ENCODE data around the gene SNX1. TPM values are rescaled to one million over a fixed set of nuclear protein-coding genes. Genes with fewer than 3 reads are reported as not detected.

SNX1 gene
- polyA plus RNA-seq, 1 donor from 2014 or later, result 44.7 TPM

DNA sequence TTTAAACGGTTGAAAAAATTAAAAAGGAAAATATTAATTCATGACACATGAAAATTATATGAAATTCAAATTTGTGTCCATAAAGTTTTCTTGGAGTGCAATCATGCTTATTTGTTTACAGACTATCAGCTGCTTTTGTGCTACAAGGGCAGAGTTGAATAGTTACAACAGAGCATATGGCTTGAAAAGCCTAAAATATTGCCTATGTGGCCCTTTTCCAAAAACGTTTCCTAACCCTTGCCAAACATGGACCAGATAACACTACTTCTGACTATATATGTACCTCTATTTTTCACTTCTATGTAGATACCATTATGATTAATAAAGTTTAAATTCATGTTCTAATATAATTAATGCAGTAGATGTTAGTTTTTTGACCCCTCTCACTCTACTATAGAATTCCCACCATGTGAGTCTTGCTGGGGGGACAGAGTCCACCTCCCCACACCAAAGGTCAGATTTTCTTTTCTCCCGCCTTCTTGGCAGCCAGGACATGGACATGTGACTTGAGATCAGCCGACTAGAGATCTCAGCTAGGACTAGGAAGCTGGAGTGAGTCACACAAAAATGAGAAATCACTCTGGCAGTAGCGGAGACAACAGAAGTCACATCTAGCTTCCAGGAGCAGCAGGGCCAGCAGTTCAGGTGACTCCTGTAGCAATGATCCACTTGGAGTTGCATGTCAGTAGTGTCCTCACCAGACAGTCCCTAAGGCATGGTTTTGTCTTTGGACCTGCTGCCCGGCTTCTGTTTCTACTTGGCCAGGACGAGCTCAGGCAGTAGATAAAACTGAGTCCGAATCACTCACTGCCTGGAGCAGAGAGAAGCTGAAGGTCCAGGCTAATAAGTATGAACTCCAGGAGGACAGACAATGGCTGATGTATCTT is 24.6 kb upstream of the SNX1 start:
- Histone ChIP-seq H3K27ac (ENCODE audit: low read length) (no peak overlapping the region), H3K4me2 (ENCODE audit: low read length) (no peak overlapping the region)

DNA sequence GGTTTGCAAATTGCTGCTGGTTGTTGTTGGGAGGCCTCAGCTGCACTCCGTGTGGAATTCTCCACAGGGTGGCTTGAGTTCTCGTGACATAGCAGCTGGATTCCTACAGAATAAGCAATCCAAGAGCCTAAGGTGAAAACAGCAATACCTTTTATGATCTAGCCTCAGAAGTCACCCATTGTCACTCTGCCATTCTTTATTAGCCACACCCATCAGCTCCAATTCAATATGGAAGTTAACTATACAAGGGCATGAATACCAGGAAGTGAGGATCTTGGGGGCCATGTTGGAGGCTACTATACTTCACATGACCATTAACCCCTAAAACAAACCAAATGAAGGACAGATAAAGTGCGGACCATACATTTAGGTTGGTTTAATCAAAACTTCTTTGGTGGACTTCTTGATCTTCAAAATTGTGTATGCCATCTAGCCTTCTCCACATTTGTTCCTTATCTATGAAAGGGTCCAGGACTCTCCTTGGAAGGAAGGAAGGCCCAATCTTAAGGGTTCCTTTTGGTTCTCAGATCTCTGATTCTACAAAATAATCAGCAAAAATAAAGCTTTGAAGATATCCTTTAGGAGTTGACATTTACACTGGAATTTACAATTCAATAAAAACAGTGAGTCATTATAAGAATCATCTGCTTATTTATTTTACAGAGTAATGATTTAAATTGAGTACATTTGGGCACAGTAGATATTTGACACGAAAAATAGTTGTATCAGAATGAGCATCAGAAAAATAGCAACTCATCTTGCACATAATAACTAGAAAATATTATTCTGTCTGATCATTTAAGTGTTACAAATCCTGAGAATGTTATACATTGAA is 23.6 kb upstream of the SNX1 start:
- Histone ChIP-seq H3K4me2 (ENCODE audit: low read length) (no peak overlapping the region), H3K27ac (ENCODE audit: low read length) (no peak overlapping the region), H3K9me2 (ENCODE audit: insufficient read depth, low read length) (no peaks in the 10 kb centered on the region)
- no peak for TF ChIP-seq MXI1 (conservative IDR thresholded peaks at IDR 0.05; ENCODE audit: poor library complexity, severe bottlenecking)
- TF ChIP-seq EZH2 (IDR thresholded peaks at IDR 0.05; ENCODE audit: borderline replicate concordance, insufficient read depth, low read length, poor library complexity, severe bottlenecking), result no peak
- no peak for TF ChIP-seq POLR2AphosphoS5 (IDR thresholded peaks at IDR 0.05)
- TF ChIP-seq RAD21 (conservative IDR thresholded peaks at IDR 0.05), result no peak
- no peak for TF ChIP-seq SMC3 (conservative IDR thresholded peaks at IDR 0.05; ENCODE audit: poor library complexity)
- TF ChIP-seq EP300 (conservative IDR thresholded peaks at IDR 0.05; ENCODE audit: poor library complexity, severe bottlenecking), result no peak
- TF ChIP-seq, protein P1, sequence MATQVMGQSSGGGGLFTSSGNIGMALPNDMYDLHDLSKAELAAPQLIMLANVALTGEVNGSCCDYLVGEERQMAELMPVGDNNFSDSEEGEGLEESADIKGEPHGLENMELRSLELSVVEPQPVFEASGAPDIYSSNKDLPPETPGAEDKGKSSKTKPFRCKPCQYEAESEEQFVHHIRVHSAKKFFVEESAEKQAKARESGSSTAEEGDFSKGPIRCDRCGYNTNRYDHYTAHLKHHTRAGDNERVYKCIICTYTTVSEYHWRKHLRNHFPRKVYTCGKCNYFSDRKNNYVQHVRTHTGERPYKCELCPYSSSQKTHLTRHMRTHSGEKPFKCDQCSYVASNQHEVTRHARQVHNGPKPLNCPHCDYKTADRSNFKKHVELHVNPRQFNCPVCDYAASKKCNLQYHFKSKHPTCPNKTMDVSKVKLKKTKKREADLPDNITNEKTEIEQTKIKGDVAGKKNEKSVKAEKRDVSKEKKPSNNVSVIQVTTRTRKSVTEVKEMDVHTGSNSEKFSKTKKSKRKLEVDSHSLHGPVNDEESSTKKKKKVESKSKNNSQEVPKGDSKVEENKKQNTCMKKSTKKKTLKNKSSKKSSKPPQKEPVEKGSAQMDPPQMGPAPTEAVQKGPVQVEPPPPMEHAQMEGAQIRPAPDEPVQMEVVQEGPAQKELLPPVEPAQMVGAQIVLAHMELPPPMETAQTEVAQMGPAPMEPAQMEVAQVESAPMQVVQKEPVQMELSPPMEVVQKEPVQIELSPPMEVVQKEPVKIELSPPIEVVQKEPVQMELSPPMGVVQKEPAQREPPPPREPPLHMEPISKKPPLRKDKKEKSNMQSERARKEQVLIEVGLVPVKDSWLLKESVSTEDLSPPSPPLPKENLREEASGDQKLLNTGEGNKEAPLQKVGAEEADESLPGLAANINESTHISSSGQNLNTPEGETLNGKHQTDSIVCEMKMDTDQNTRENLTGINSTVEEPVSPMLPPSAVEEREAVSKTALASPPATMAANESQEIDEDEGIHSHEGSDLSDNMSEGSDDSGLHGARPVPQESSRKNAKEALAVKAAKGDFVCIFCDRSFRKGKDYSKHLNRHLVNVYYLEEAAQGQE (IDR thresholded peaks at IDR 0.05; ENCODE audit: borderline replicate concordance), result no peak

More for the DNA sequence above, 24.6 kb upstream of the SNX1 start:
- Histone ChIP-seq H3K79me2 (replicated peaks; ENCODE audit: insufficient read depth, low read length) (no peaks in the 10 kb centered on the region), H3K27me3 (ENCODE audit: insufficient read depth, low read depth, low read length) (no peaks in the 10 kb centered on the region), H3K9ac (ENCODE audit: low read length) (no peak overlapping the region), H4K20me1 (ENCODE audit: insufficient read depth) (no peaks in the 10 kb centered on the region), H3K4me3 (ENCODE audit: low read length) (no peak overlapping the region), H3K9me3 (ENCODE audit: low read length) (no peaks in the 10 kb centered on the region), H3K9me2 (ENCODE audit: insufficient read depth, low read length) (no peaks in the 10 kb centered on the region), H3F3A (ENCODE audit: insufficient read depth, low read length, poor library complexity, severe bottlenecking) (no peaks in the 10 kb centered on the region), H3K36me3 (ENCODE audit: insufficient read depth, low read length) (no peaks in the 10 kb centered on the region), H2AFZ (ENCODE audit: low read depth, low read length) (no peak overlapping the region)
- TF ChIP-seq, protein P2, sequence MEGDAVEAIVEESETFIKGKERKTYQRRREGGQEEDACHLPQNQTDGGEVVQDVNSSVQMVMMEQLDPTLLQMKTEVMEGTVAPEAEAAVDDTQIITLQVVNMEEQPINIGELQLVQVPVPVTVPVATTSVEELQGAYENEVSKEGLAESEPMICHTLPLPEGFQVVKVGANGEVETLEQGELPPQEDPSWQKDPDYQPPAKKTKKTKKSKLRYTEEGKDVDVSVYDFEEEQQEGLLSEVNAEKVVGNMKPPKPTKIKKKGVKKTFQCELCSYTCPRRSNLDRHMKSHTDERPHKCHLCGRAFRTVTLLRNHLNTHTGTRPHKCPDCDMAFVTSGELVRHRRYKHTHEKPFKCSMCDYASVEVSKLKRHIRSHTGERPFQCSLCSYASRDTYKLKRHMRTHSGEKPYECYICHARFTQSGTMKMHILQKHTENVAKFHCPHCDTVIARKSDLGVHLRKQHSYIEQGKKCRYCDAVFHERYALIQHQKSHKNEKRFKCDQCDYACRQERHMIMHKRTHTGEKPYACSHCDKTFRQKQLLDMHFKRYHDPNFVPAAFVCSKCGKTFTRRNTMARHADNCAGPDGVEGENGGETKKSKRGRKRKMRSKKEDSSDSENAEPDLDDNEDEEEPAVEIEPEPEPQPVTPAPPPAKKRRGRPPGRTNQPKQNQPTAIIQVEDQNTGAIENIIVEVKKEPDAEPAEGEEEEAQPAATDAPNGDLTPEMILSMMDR (IDR thresholded peaks at IDR 0.05; ENCODE audit: poor library complexity, severe bottlenecking), result no peak
- TF ChIP-seq, protein P1 (IDR thresholded peaks at IDR 0.05; ENCODE audit: borderline replicate concordance), result no peak
- TF ChIP-seq SMC3 (conservative IDR thresholded peaks at IDR 0.05; ENCODE audit: poor library complexity), result no peak
- TF ChIP-seq TAF1 (IDR thresholded peaks at IDR 0.05; ENCODE audit: low read depth), result no peak
- TF ChIP-seq POLR2AphosphoS5 (IDR thresholded peaks at IDR 0.05), result no peak
- no peak for TF ChIP-seq EZH2 (IDR thresholded peaks at IDR 0.05; ENCODE audit: borderline replicate concordance, insufficient read depth, low read length, poor library complexity, severe bottlenecking)
- TF ChIP-seq MXI1 (conservative IDR thresholded peaks at IDR 0.05; ENCODE audit: poor library complexity, severe bottlenecking), result no peak

More for the DNA sequence above, 23.6 kb upstream of the SNX1 start:
- no peak overlapping the region for H3K4me3 ChIP-seq (ENCODE audit: low read length)
- H3K27me3 ChIP-seq (ENCODE audit: insufficient read depth, low read depth, low read length), result no peaks in the 10 kb centered on the region
- H2AFZ ChIP-seq (ENCODE audit: low read depth, low read length), result no peak overlapping the region
- H3K9me3 ChIP-seq (ENCODE audit: low read length), result no peaks in the 10 kb centered on the region
- no peak overlapping the region for H3K9ac ChIP-seq (ENCODE audit: low read length)
- H3K36me3 ChIP-seq (ENCODE audit: insufficient read depth, low read length), result no peaks in the 10 kb centered on the region
- no peaks in the 10 kb centered on the region for H3F3A ChIP-seq (ENCODE audit: insufficient read depth, low read length, poor library complexity, severe bottlenecking)
- no peaks in the 10 kb centered on the region for H3K79me2 ChIP-seq (replicated peaks; ENCODE audit: insufficient read depth, low read length)
- H4K20me1 ChIP-seq (ENCODE audit: insufficient read depth), result no peaks in the 10 kb centered on the region
